PC-3 (cell line): ENCODE results near the gene FBXL19. TPM values are rescaled to one million over a fixed set of nuclear protein-coding genes. Genes with fewer than 3 reads are reported as not detected.

Experiments
- ATAC-seq: fragments of 200-7000 bp; cut with Tn5 transposase; 2 replicates; pipeline ENCODE4 v1.9.1; 2020; ENCODE audit warnings: mild to moderate bottlenecking, moderate library complexity
- BruUV-seq: library from RNA; stranded (reverse); fragments of 400-500 nt; replicated peaks from 2 replicates; lab custom pipeline; 2021; lab: Mats Ljungman, UMichigan
- CTCF ChIA-PET: fragments of 300-600 bp; sonication (Branson Sonifier 250); formaldehyde crosslinking; loops from one replicate; lab custom pipeline; 2022; ENCODE audit warnings: antibody characterized with exemption; lab: Charles Lee
- POLR2A ChIA-PET: fragments of 300-600 bp; sonication (Branson Sonifier 250); formaldehyde crosslinking; loops from one replicate; lab custom pipeline; 2022; ENCODE audit warnings: antibody characterized with exemption; ENCODE audit not compliant: unreplicated experiment; lab: Charles Lee
- DNase-seq: peaks from one replicate; pipeline ENCODE4 v3.0.0-alpha.2; 2015
- H2AFZ ChIP-seq: fragments of 300-600 bp; sonication (generic); 2 replicates; pipeline ENCODE4 v1.6.0; 2016; ENCODE audit warnings: antibody characterized with exemption, low read length
- H3F3A ChIP-seq: fragments of 300-600 bp; sonication (generic); one replicate; pipeline ENCODE4 v1.6.0; 2017; ENCODE audit warnings: antibody characterized with exemption, low read length, control low read depth, mild to moderate bottlenecking; ENCODE audit not compliant: unreplicated experiment
- H3K27ac ChIP-seq: fragments of 300-600 bp; sonication (generic); 2 replicates; pipeline ENCODE4 v1.5.1; 2016; ENCODE audit warnings: mild to moderate bottlenecking, low read length
- H3K27me3 ChIP-seq: fragments of 300-600 bp; sonication (generic); 2 replicates; pipeline ENCODE4 v1.6.1; 2016; ENCODE audit warnings: low read length, mixed read lengths
- H3K36me3 ChIP-seq: fragments of 300-600 bp; sonication (generic); 2 replicates; pipeline ENCODE4 v1.6.1; 2016; ENCODE audit warnings: low read depth, mixed run types, low read length, mixed read lengths
- H3K4me1 ChIP-seq: fragments of 300-600 bp; sonication (generic); 2 replicates; pipeline ENCODE4 v1.5.1; 2016; ENCODE audit warnings: low read length; ENCODE audit not compliant: insufficient read depth
- H3K4me2 ChIP-seq: fragments of 300-600 bp; sonication (generic); 2 replicates; pipeline ENCODE4 v1.6.0; 2016; ENCODE audit warnings: low read length
- H3K4me3 ChIP-seq: fragments of 300-600 bp; sonication (generic); 2 replicates; pipeline ENCODE4 v1.5.1; 2016; ENCODE audit warnings: mild to moderate bottlenecking, low read length, mixed read lengths
- H3K79me2 ChIP-seq: fragments of 300-600 bp; sonication (generic); 2 replicates; pipeline ENCODE4 v1.6.1; 2017; ENCODE audit warnings: low read length, mixed read lengths
- H3K9ac ChIP-seq: fragments of 300-600 bp; sonication (generic); 2 replicates; pipeline ENCODE4 v1.6.0; 2016; ENCODE audit warnings: mild to moderate bottlenecking, low read length
- H3K9me2 ChIP-seq: fragments of 300-600 bp; sonication (generic); replicated peaks from 2 replicates; pipeline ENCODE4 v1.6.1; 2016; ENCODE audit warnings: mixed run types, low read length, mixed read lengths
- H3K9me3 ChIP-seq: fragments of 300-600 bp; sonication (generic); 2 replicates; pipeline ENCODE4 v1.6.1; 2016; ENCODE audit warnings: low read length, mixed read lengths
- H4K20me1 ChIP-seq: fragments of 300-600 bp; sonication (generic); 2 replicates; pipeline ENCODE4 v1.6.1; 2016; ENCODE audit warnings: low read length, mixed read lengths
- CTCF ChIP-seq: fragments of 300-600 bp; sonication (generic); conservative IDR thresholded peaks from 2 replicates; pipeline ENCODE4 v1.5.1; 2017; ENCODE audit warnings: antibody characterized with exemption, low read depth, mild to moderate bottlenecking, low read length
- EZH2 ChIP-seq: fragments of 300-600 bp; sonication (generic); IDR thresholded peaks from one replicate; pipeline ENCODE4 v1.6.1; 2017; ENCODE audit warnings: antibody characterized with exemption, mild to moderate bottlenecking, low read length; ENCODE audit not compliant: unreplicated experiment
- EZH2phosphoT487 ChIP-seq: fragments of 300-600 bp; sonication (generic); IDR thresholded peaks from 2 replicates; pipeline ENCODE4 v1.6.1; 2018; ENCODE audit warnings: mild to moderate bottlenecking, antibody characterized with exemption, low read length, borderline replicate concordance
- intact Hi-C: fragments of 100-400 bp; cut with micrococcal nuclease; formaldehyde crosslinking; loops from 2 replicates; pipeline ENCODE4 v1.9.0; 2023
- total RNA-seq: library from RNA; depleted of rRNA; stranded (reverse); fragments of >200 nt; gene quantifications from 2 replicates; pipeline ENCODE4 v1.2.3, GENCODE V29; 2014

Gene FBXL19
- total RNA-seq, 1 experiment from 2014 or later: 36.2 TPM

GRCh38 chr16:30903596-30903995 lies 19.8 kb upstream of the FBXL19 start:
- Histone ChIP-seq H3K4me2 (no peak overlapping the region), H3K9ac (no peak overlapping the region), H4K20me1 (no peaks in the 10 kb centered on the region), H3K9me2 (no peaks in the 10 kb centered on the region), H3K27ac (no peak overlapping the region), H3K9me3 (no peaks in the 10 kb centered on the region), H3K79me2 (no peaks in the 10 kb centered on the region), H3K4me3 (no peak overlapping the region), H3K27me3 (no peaks in the 10 kb centered on the region), H2AFZ (no peak overlapping the region), H3F3A (no peaks in the 10 kb centered on the region), H3K4me1 (no peaks in the 10 kb centered on the region; the same call in 1 of the 2 replicates), H3K36me3 (no peaks in the 10 kb centered on the region)
- no peak for ATAC-seq
- DNase-seq: no peak
- BruUV-seq: no TSS peak
- intact Hi-C loops: loop anchor here (2.0 kb wide), 1 partner anchor 59 kb away; no protein-coding TSS in a partner anchor
- ChIA-PET CTCF (no interaction called here), POLR2A (no interaction called here)
- TF ChIP-seq EZH2 (no peak), EZH2phosphoT487 (no peak), CTCF (no peak)

GRCh38 chr16:30904114-30904780 lies 19.1 kb upstream of the FBXL19 start:
- TF ChIP-seq EZH2: no peak
- TF ChIP-seq CTCF: no peak
- no peak for TF ChIP-seq EZH2phosphoT487
- ATAC-seq (no peak), DNase-seq (no peak)
- BruUV-seq: no TSS peak
- no peaks in the 10 kb centered on the region for H3K9me3 ChIP-seq
- no peaks in the 10 kb centered on the region; the same call in 1 of the 2 replicates for H3K4me1 ChIP-seq
- no peak overlapping the region for H3K4me3 ChIP-seq
- no peak overlapping the region for H3K9ac ChIP-seq
- H4K20me1 ChIP-seq: no peaks in the 10 kb centered on the region
- no peaks in the 10 kb centered on the region for H3K9me2 ChIP-seq
- intact Hi-C loops: no loop called here
- no peak overlapping the region for H2AFZ ChIP-seq
- H3K27ac ChIP-seq: no peak overlapping the region
- no peaks in the 10 kb centered on the region for H3F3A ChIP-seq
- H3K36me3 ChIP-seq: no peaks in the 10 kb centered on the region
- H3K4me2 ChIP-seq: no peak overlapping the region
- ChIA-PET CTCF (interaction anchor here (0.5 kb wide), 1 partner anchor 74 kb away, joined by 3 read pairs; no protein-coding TSS in a partner anchor), POLR2A (no interaction called here)
- H3K27me3 ChIP-seq: no peaks in the 10 kb centered on the region
- H3K79me2 ChIP-seq: no peaks in the 10 kb centered on the region

GRCh38 chr16:30907064-30907463 lies 16.3 kb upstream of the FBXL19 start:
- H3K9ac ChIP-seq: no peak overlapping the region

More at GRCh38 chr16:30907064-30907463, 16.3 kb upstream of the FBXL19 start:
- ATAC-seq (no peak), DNase-seq (no peak)
- Histone ChIP-seq H3K27ac (no peak overlapping the region), H3F3A (no peaks in the 10 kb centered on the region), H3K9me2 (no peaks in the 10 kb centered on the region), H3K9me3 (no peaks in the 10 kb centered on the region), H3K79me2 (no peaks in the 10 kb centered on the region), H3K36me3 (no peaks in the 10 kb centered on the region), H3K4me3 (no peak overlapping the region), H3K4me2 (no peak overlapping the region), H3K4me1 (no peaks in the 10 kb centered on the region; the same call in 1 of the 2 replicates), H3K27me3 (no peaks in the 10 kb centered on the region), H4K20me1 (no peaks in the 10 kb centered on the region), H2AFZ (no peak overlapping the region)
- TF ChIP-seq EZH2phosphoT487 (no peak), EZH2 (no peak), CTCF (no peak)
- ChIA-PET CTCF (no interaction called here), POLR2A (no interaction called here)
- intact Hi-C loops: no loop called here
- BruUV-seq: no TSS peak
